RWPE2 (cell line): ENCODE results near the gene SUFU.

ENCODE experiments used
- ATAC-seq: fragments of 200-7000 bp; cut with Tn5 transposase; 3 replicates; pipeline ENCODE4 v1.9.1; 2021; ENCODE audit warnings: low read depth
- DNase-seq: peaks from one replicate; pipeline ENCODE4 v3.0.0-alpha.2; 2020; ENCODE audit warnings: low spot score
- H3K27ac ChIP-seq: fragments of 450-650 bp; 2 replicates; pipeline ENCODE4 v1.5.1; 2017; ENCODE audit warnings: mild to moderate bottlenecking; ENCODE audit not compliant: poor library complexity, severe bottlenecking
- H3K27me3 ChIP-seq: fragments of 250-450 bp; sonication (Bioruptor Pico); 2 replicates; pipeline ENCODE4 v1.5.1; 2021; ENCODE audit warnings: mild to moderate bottlenecking, moderate library complexity; ENCODE audit not compliant: insufficient read depth, poor library complexity, severe bottlenecking
- H3K36me3 ChIP-seq: fragments of 250-450 bp; sonication (Bioruptor Pico); 2 replicates; pipeline ENCODE4 v1.5.1; 2020; ENCODE audit warnings: low read depth, mild to moderate bottlenecking, moderate library complexity
- H3K4me1 ChIP-seq: fragments of 250-450 bp; sonication (Bioruptor Pico); 2 replicates; pipeline ENCODE4 v1.5.1; 2021; ENCODE audit warnings: mild to moderate bottlenecking, moderate library complexity; ENCODE audit not compliant: insufficient read depth, poor library complexity, severe bottlenecking
- H3K4me3 ChIP-seq: fragments of 250-450 bp; sonication (Bioruptor Pico); 2 replicates; pipeline ENCODE4 v1.5.1; 2021; ENCODE audit warnings: mild to moderate bottlenecking, moderate library complexity; ENCODE audit not compliant: severe bottlenecking
- H3K9me3 ChIP-seq: fragments of 250-450 bp; sonication (Bioruptor Pico); 2 replicates; pipeline ENCODE4 v1.5.1; 2021; ENCODE audit warnings: mild to moderate bottlenecking, moderate library complexity; ENCODE audit not compliant: severe bottlenecking
- TF ChIP-seq, protein P1 (sequence below): fragments of 450-650 bp; IDR thresholded peaks from one replicate; pipeline ENCODE4 v1.5.1; 2017; ENCODE audit warnings: mild to moderate bottlenecking, moderate library complexity; ENCODE audit not compliant: poor library complexity, severe bottlenecking

The SUFU gene

GRCh38 chr10:102621443-102622325 is 117.9 kb downstream of the SUFU start:
- H3K4me1 ChIP-seq: peaks cover 14% of the 10 kb centered on the region

GRCh38 chr10:102624094-102624493 is 120.3 kb downstream of the SUFU start:
- Histone ChIP-seq H3K4me3 (no peak overlapping the region), H3K9me3 (no peaks in the 10 kb centered on the region), H3K36me3 (no peaks in the 10 kb centered on the region), H3K4me1 (peaks cover 34% of the 10 kb centered on the region), H3K27me3 (no peaks in the 10 kb centered on the region), H3K27ac (peak overlapping the region; percentile 97)
- TF ChIP-seq, protein P1, sequence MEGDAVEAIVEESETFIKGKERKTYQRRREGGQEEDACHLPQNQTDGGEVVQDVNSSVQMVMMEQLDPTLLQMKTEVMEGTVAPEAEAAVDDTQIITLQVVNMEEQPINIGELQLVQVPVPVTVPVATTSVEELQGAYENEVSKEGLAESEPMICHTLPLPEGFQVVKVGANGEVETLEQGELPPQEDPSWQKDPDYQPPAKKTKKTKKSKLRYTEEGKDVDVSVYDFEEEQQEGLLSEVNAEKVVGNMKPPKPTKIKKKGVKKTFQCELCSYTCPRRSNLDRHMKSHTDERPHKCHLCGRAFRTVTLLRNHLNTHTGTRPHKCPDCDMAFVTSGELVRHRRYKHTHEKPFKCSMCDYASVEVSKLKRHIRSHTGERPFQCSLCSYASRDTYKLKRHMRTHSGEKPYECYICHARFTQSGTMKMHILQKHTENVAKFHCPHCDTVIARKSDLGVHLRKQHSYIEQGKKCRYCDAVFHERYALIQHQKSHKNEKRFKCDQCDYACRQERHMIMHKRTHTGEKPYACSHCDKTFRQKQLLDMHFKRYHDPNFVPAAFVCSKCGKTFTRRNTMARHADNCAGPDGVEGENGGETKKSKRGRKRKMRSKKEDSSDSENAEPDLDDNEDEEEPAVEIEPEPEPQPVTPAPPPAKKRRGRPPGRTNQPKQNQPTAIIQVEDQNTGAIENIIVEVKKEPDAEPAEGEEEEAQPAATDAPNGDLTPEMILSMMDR: no peak
- DNase-seq (no peak), ATAC-seq (no peak)

More at GRCh38 chr10:102621443-102622325, 117.9 kb downstream of the SUFU start:
- TF ChIP-seq, protein P1: no peak
- Histone ChIP-seq H3K9me3 (no peaks in the 10 kb centered on the region), H3K36me3 (no peaks in the 10 kb centered on the region), H3K27me3 (no peaks in the 10 kb centered on the region), H3K4me3 (no peak overlapping the region), H3K27ac (peak overlapping the region; percentile 22)
- no peak for ATAC-seq
- DNase-seq: no peak

GRCh38 chr10:102624751-102625645 is 121.2 kb downstream of the SUFU start:
- H3K27ac ChIP-seq: peak overlapping the region; percentile 97
- H3K9me3 ChIP-seq: no peaks in the 10 kb centered on the region
- H3K36me3 ChIP-seq: no peaks in the 10 kb centered on the region
- no peaks in the 10 kb centered on the region for H3K27me3 ChIP-seq
- ATAC-seq (peak; percentile 5; the same call in 2 of the 3 replicates), DNase-seq (peak; percentile 32)
- H3K4me3 ChIP-seq: no peak overlapping the region
- H3K4me1 ChIP-seq: peaks cover 43% of the 10 kb centered on the region
- TF ChIP-seq, protein P1: no peak

- TF ChIP-seq, protein P1: no peak
- Histone ChIP-seq H3K4me1 (peaks cover 53% of the 10 kb centered on the region), H3K27ac (peak overlapping the region; percentile 97), H3K27me3 (no peaks in the 10 kb centered on the region), H3K9me3 (no peaks in the 10 kb centered on the region), H3K4me3 (no peak overlapping the region), H3K36me3 (peaks cover 5% of the 10 kb centered on the region; the same call in 1 of the 2 replicates)
- DNase-seq (peak; percentile 54), ATAC-seq (no peak)
Measured at GRCh38 chr10:102626026-102626685, 122.4 kb downstream of the SUFU start.
